ENCODE results near the gene ENOX1.
"Not testable (repeated sequence)": the region's sequence is repeated elsewhere in the genome, so short reads cannot be mapped to it uniquely, and the experiment has no call there.

Gene ENOX1

DNA sequence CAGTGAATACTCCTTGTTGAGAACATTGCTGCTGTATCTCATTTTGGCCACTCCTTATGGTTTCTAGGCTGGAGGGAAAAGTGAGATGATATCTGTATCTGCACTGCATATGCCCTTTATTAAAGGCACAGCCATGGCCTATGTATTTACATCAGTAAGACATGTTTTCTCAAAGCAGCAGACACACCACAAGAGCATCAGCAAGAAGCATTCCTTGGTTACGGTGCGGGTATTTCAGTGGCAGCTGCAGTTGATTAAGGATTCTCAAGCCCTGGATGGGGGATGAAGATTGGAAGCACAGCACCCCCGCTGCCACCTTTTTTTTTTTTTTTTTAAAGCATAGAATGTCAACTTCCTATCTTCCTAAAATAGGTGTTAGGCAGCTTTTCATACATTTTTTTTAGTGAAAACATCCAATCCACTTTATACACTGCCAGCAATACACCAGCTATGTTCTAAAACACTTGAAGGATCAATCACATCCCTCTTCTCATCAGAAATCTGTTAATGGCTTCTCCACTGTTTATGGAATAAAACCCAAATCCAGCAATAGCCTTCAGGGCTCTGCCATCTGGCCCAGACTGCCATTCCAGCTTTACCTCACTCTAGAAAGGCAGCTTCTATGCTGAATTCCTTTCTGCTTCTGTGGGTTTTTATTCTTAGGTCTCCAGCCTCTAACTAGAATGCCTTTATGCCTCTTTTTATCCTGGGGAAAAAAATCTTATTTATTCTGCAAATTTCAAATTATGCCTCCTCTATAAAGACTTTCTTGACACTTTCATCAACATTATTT, 432.4 kb downstream of the ENOX1 start:
- no peak for DNase-seq (ENCODE audit: low spot score)

DNA sequence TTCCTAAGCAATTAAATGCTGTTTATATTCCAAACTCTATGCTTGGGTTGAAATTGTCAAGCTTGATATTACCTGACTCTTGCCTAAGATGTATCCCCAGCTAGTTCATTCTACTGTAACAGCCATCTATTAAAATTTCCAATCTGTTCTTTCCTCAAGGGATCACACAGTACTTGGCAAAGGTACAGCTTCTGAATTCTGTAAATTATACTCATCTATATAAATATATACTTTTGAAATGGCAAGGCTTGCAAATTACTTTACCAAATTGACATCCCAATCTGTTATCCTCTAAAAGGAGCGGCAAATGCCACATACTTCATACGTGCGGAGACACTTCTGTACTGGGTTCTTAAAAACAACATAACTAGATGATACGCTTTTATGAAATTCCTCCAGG, 433.1 kb downstream of the ENOX1 start:
- no peak for DNase-seq (ENCODE audit: low spot score)

DNA sequence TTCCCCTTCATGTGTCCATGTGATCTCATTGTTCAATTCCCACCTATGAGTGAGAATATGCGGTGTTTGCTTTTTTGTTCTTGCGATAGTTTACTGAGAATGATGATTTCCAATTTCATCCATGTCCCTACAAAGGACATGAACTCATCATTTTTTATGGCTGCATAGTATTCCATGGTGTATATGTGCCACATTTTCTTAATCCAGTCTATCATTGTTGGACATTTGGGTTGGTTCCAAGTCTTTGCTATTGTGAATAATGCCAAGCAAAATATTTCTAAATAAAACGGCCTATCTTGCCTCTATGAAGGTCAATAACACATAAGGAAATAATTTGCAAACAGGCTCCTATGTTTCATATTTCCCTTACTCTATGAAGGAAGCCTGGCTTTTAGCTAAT, 435.2 kb downstream of the ENOX1 start:
- not testable (repeated sequence) for DNase-seq (ENCODE audit: low spot score)

DNA sequence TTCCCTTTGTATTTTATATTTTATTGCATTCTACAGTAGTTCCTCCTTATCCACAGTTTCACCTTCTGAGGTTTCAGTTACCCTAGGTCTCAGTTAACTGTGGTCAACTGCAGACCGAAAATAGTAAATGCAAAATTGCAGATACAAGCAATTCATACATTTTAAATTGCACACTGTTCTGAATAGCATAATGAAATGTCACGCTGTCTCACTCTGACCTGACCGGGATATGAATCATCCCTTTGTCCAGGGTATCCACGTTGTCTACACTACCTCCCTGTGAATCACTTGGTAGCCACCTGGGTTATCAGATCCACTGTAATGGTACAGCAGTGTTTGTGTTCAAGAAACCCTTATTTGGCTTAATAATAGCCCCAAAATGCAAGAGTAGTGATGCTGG, 438.4 kb downstream of the ENOX1 start:
- DNase-seq (ENCODE audit: low spot score) = no peak

DNA sequence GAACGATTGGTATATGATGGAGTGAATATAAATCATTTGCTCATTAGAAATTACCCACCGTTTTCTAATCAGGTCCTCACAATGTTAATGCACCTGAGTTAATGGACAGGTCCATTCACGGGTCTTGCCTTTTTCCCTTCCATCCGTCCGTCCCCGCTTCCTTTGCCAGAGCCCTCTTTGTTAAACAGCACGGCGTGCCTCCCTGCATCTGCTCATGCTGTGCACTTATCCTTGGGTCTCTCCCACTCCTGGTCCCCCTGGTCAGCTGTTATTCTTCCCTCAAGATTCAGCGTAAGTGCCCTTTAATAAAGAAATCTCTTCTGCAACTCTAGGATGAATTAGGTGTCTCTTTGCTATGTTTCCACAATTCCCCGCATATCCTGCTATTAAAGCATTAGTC, 438.9 kb downstream of the ENOX1 start:
- no peak for DNase-seq (ENCODE audit: low spot score)

DNA sequence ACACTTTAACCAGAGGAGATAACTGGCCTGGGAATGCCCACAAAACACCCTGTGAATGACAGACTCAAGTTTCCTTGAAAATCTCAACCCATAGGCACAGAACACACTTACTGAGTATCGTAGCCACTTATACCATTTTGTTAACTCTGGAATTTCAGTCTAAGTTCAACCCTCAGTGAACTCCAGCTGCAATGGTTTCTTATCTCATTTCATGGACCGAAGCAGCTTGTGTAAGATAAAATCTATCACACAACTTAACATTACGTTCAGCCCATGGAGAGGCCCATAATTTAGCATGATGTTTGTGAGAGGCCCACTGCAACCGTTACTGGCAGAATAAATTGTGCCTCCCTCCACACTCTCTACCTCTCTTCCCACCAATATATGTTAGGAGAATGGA, 440.3 kb downstream of the ENOX1 start:
- no peak for DNase-seq (ENCODE audit: low spot score)

DNA sequence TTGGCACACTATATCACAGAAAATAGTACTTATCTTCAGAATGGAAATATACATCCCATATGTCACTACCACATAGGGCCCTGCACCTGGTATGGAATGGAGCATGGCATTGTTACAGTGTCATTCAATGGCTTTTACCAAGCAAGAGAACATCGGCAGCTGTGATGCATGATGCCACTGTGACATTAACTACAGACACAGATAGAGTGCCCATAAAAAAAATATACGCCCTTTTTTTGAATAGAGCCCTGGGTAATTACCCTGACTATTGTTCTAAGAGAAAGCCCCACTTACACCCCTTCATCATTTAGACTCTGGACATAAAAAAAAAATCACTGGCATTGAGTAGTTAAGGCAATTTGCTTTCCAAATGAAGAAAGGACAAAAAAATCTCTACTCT, 443.1 kb downstream of the ENOX1 start:
- DNase-seq (ENCODE audit: low spot score) = no peak

DNA sequence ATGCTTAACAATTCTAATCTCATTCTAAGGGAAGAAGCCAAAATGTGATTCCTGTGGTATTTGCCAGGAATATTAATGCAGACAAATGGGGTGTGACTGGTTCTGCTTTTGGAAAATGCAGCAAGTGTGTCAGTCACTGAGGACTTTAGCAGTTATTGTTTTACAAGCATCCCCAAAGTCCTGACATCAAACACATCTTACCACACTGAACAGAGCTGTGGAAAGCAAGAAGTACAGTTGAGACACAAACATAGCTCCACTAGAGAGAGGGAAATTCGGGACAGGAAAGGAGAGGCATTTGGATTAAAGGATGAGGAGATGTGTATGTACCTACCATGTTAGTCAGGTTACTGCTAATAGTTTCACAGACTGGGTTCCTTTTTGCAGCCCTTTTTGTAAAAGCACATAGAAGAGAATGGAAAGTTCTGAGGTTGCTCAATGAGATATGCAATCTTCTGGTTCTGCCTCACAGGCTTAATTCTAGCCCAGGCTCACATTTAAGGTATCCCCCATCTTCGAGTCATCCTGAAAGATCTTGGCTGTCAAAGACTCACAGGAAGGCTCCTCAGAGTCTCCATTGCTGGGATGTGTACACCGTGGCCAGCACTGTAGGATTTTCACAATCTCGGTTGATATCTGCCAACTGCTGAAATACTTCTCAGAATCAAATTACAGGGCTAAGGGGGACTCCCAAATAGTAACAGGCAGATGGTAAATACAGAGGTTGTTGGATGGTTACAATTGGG, 446.8 kb downstream of the ENOX1 start:
- no peak for DNase-seq (ENCODE audit: low spot score)

DNA sequence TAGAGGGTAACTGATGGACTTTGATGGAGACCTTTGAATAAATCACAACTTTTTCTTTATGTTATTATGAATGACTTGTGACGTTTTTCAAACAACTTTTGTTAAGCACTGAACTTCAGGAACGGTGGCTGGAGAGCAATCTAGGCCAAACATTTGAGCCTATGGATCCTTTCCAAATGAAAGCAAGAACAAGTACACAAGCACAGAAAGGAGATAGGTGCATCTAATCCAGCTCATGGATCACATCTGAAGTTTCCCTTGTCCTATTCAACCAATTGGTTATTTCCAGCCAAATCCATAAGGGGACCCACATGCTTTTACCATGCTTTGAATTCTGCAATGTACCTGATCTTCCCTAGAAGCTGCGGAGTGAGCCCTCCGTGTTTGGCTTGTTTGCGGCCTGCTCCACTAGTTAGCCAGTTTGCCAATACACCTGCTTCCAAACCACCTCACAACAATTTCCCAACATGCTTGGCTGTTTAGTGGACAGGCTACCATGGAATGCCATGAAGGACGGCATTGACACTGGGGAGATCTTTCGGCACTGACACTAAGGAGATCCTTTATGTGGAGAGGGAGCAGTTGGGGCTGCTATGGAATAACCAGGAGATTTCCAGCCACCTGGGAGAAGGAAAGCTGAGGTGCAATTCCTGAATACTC, 447.5 kb downstream of the ENOX1 start:
- no peak for DNase-seq (ENCODE audit: low spot score)

DNA sequence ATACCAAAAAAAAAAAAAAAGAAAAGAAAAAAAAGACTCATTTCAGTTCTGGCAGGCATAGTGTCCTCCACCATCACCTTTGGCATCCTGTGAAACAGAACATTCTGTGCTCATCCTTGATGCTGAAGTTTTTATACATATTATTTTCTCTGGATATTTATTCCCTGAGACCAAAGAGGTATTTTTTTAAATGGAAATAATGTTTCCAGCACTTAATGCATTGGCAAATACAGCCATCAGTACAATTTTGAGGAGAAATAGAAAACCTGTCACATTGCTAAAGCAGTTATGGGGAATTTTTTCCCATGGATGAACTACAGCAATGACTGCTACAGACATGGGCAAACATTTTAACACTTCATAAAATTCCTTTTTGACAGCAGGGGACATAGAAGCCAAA, 451.0 kb downstream of the ENOX1 start:
- no peak for DNase-seq (ENCODE audit: low spot score)

DNA sequence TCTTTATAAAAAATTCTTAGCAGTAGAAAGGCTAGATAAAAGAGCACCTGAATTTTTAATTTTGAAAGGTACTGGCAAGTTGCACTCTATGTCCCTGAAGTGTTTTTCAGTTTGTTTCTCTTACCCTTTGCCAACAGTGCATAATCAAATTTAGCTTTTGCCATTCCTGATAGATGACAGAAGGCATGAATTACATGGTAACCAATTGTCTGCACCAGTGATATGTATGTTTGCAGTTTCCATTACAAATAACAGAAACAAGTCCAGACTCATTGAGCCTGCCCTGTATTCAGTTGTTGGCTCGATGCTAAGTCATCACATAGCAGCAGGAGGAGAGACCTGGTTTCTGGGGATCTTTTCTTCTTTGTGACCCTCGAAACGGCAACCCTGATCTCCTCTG, 453.6 kb downstream of the ENOX1 start:
- DNase-seq (ENCODE audit: low spot score) = no peak

DNA sequence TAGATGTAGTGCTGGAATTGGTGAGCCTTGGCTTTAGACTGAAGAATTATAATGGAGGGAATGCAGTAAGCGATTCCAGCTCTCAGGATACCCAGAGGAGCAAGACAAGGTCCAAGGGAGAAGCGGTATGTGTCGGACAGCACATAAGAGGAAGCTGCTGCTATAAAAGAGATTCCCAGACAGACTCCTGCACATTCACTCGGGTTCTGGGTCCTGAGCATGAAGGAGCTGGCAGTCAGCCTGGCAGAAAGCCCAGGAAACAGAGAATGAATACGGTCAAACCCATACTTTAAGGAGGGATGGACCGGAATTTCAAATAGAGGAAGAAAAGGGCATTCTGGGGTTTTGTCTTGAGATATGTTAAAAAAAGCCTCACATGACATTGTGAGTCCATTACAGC, 455.1 kb downstream of the ENOX1 start:
- DNase-seq (ENCODE audit: low spot score) = no peak

DNA sequence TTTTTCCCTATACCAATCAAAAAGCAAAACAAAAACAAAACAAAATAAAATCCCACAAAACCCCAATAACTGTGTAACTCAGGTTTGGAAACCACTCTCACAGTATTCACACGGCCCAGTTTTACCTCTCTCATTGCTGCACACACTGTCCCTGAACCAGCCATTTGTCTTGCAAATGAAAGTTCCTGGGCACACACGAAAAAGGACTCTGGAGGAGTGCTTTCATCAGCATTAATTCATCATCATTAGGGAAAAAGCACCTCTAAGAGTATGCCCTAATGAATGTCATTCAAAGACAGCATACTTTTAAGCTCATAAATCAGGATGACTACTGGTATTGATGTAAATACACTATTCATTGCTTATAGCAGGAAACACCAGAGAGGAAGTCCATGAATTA, 457.1 kb downstream of the ENOX1 start:
- DNase-seq (ENCODE audit: low spot score) = no peak

DNA sequence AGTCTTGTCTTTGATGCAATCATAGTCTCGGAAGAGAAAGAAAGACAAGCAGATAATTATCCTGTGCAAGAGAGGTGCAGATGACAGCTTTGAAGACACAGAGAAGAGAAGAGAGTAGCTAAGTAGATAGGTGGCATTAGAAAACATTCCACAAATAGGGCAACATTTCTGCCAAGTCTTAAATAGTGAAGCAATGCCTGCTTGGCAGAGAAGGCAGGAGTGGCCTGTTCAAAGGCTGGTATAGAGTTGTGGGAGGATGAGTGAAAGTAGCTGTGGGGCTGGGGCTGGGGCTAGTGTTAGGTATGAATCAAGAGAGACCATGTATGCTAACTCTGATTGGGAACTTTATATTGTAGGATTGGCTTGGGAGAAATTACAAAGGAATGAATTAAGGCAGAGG, 457.9 kb downstream of the ENOX1 start:
- no peak for DNase-seq (ENCODE audit: low spot score)

DNA sequence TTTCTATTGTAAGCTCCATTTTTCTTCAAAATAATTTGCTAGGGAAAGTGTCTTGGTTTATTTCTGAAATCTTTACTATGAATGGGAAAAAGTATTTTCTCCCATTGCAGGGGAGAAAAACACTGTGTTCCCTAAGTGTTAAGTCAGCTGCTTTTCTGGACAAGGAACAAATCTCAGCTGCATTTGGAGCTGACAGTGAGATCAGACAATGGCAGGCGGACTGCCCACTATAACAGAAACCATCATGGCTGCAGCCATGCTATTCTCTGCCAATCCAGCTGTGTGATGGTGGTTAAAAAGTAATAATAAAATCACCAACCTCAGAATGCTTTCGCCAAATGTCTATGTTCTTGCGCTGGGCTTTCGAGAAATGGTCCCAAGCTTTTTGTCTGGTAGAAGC, 460.7 kb downstream of the ENOX1 start:
- DNase-seq (ENCODE audit: low spot score) = no peak

DNA sequence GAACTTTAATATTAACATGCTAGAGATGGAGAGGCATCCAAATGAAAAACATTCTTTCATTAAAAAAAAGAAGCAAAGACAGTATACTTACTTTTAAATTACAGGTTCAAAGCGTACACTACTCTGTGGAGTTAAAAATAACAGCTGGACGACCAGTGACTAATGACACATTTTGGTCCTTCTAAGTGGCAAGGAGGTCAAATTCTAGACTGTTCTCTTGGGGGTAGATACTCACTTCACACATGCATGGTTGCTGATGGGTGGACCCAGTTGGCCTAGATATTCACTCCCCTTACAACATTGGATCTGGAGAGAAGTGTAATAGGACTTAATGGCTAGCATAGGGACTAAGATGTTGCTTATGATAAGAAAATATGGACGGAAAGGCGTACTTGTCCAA, 461.1 kb downstream of the ENOX1 start:
- no peak for DNase-seq (ENCODE audit: low spot score)

DNA sequence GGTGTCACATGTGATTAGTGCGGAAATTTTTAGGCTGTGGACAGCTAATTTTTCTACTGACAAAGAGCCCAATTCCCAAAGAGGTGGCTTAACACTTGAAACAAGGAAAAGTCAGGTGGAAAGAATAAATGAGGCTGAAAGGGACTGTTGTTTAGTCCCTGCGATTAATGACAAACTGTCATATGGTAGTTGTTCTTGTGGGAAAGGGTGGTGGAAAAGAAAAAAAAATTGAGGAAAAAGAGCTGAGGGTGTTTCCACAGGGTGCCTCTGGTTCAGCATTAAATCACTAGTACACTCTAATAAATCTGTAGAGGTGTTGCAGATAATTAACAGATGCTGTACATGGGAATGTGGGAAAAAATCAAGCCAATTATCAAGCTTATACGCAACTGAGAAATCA, 462.6 kb downstream of the ENOX1 start:
- no peak for DNase-seq (ENCODE audit: low spot score)

DNA sequence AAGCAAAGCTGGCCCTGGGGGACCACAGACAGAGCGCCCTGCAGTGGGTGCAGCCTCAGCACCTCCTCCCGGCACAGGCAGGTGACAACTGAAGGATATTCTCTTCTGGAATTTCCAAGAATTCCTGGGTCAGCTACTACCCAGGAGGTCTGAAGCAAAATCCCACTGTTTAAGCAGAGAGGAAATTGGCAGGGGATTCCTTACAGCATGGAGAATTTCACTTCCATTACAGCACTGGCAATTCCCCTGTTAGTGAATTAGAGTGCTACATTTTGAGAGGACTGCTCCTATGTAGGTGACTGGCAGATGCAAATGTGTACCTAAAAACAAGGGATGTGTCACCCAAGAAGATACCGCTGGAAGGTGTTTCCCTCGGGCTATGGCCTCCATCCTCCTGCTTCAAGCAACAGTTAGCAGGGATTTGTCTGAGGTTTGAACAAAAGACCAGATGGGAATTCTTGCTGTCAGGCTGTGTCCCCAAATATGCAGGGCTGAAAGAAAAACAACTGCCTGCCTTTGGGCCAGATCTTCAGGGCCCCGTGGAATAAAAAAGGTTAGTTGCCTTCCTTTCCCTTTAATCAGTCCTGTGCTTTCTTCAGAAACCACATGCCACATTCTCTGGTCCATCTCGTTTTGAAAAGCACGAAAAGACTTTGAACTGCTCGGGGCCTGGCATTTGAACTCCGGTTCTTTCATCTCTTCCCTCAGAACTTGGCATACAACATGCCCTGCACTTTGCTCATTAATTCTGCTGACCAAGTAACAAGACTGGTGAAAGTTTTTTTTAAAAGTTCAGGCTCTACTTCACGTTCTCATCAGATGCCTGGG, 466.9 kb downstream of the ENOX1 start:
- DNase-seq (ENCODE audit: low spot score) = no peak

DNA sequence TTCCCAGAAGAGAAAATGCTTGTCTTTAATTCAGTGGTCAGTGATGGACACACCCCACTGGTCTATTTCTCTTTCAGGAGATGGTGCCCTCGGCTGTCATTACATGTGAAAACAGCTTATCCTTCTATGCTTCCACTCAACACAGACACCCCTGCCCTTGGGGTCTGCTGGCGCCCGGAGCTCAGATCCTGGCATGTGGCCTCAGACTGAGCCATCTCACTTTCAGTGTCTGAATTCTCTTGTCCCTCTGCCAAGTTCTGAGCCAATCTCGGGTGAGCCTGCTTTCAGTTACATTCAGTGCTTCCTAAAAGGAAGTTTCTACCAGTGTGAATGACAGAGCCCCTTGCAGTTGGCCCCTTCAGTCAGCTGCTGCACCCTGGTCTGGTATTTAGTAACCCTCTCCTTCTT, 469.8 kb downstream of the ENOX1 start:
- peak; percentile 32 for DNase-seq (ENCODE audit: low spot score)

DNA sequence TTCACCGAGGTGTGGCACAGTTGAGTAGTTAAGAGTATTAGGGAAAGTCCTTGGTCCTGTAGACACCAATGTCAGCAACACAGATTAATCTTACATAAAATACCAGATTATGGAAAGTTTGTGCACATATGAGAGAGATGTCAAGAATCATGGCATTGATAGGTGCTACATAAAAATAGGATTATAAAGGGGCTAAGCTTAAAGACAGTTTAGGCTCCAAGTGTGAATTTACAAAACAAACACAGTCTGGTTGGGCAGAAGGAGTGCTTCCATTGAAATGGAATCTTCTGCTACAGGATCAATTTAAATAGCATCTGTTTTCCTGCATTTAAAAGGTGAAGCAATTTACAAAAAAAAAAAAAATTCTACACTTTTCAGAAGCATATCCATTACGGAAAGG, 470.5 kb downstream of the ENOX1 start:
- DNase-seq (ENCODE audit: low spot score) = no peak

DNA sequence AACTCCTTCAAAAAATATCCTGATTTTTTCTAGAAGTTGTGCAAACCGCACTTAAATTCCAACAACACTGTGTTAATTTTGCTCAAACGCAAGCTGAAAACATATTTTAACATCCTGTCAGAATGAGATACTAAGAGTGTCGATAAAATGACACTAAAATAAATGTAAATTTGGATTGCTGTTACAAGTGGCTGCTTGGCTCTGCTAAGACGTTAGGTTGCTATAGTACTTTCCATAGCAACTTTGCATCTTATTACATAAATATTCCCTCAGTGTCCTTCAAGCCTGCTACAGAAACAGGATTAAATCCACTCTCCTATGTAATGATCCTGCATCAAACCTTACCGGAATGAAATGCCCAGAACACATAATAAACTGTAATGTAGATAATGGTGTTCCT, 471.2 kb downstream of the ENOX1 start:
- DNase-seq (ENCODE audit: low spot score) = no peak

DNA sequence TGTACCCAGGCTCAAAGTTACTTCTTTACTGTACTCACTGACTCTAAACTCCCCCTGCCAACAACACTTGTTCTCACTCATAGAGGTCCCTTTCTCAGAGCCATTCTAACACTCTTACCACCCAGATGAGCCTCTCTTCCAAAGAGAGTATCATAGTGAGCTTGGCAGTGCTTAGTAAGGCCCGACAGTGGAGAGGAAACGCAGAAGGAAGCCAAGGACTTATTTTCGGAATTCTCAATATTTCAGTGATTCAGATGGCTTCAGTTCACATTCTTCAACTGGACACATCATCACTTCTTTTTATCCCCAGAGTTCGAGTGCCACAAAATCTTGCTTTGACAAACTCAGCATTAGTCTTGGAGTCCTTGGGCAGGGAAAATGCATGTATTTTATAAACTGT, 477.5 kb downstream of the ENOX1 start:
- DNase-seq (ENCODE audit: low spot score) = no peak
